A673 (cell line): Measurements from ENCODE around the gene DMXL1.

Experiments used
- CTCF ChIP-seq: fragments of 300-800, 200-600 bp; sonication (generic); conservative IDR thresholded peaks from 2 replicates; pipeline ENCODE4 v1.5.1; 2017; ENCODE audit warnings: low read depth, mild to moderate bottlenecking, antibody characterized with exemption, low read length, moderate library complexity, mixed read lengths
- EZH2 ChIP-seq: fragments of 200-600 bp; sonication (generic); IDR thresholded peaks from 2 replicates; pipeline ENCODE4 v1.6.1; 2017; ENCODE audit warnings: borderline replicate concordance, low read depth, mild to moderate bottlenecking, mixed read lengths, antibody characterized with exemption, low read length; ENCODE audit not compliant: poor library complexity, severe bottlenecking

GRCh38 chr5:119229950-119230349, 159.1 kb downstream of the DMXL1 start:
- TF ChIP-seq CTCF = no peak
- no peak for TF ChIP-seq EZH2
